HG02610 (cell line): Measurements from ENCODE around the gene DELE1.

Experiments
- ATAC-seq: cut with Tn5 transposase; IDR thresholded peaks from one replicate; pipeline ENCODE4 v1.9.1; 2021; ENCODE audit warnings: mild to moderate bottlenecking, moderate library complexity; ENCODE audit not compliant: unreplicated experiment

The DELE1 gene

DNA sequence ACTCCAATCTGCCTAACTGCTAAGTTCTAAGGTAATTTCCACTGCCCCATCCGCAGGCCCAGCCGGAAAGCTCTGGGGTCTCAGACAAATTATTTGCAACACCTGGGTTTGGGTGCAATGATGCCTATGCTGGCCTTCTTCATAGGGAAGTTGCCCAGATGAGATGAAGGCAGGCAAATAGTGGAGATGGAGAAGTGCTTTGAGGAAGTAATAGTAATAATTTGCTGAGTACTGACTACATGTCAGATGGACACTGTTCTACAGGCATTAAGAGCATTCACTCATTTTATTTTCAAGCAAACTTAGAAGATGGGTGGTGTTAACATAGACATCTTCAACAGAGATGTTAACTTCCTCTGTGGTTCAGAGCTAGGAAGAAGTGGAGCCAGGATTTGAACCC is 30.5 kb downstream of the DELE1 start:
- no peak for ATAC-seq

DNA sequence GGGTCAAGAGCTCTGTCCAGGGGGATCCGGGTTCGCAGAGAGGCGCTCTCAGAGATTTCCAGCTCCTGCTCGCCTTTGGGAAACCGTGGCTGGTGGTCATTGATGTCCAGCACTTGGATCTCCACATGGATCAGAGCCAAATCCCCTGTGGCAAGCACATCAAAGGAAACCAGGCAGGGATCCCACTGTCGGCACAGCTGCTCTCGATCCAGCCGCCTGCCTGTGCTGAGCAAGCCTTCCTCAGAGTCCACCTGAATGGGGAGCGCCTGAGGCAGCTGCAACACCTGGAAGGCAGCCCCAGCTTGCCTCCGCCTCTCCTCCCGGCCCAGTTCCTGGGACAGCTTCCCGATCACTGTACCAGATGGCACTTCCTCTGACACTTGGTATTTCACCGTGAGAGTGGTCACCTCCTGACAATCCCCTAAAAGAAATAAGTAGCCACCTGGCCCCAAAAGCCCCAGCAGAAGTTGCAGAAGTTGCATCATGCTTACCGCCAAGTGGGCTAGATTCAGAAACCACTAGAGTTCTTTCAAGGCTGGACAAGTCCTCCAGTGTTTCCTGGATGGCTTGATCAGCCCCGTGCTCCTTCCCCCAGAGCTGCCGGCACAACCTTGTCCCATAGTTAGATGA is 33.8 kb downstream of the DELE1 start:
- ATAC-seq, result no peak

DNA sequence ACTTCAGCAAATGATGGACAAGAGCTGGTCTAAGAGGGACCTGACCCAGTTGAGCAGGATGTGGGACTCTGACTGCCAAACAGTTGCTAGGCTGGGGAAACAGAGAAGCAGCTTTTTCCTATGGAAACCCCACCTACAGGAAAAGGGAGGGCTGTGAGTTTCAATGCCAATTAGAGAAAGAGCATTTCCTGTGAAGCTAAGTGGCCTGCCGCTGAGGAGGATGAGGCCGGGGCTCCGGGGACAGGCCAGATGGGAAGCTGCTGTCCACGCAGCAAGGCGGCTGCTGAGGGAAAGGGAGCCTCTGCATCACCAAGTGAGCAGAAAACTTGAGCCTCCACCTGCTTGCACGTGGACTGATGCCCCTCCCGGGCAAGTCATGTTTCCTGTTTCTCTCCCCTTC is 34.4 kb downstream of the DELE1 start, which contains the start of gene PCDH12:
PCDH12 (minus strand) TSS at position 90 of the 400 bp plus-strand sequence. CDS start 351 bp downstream, outside the sequence.
- no peak for ATAC-seq

DNA sequence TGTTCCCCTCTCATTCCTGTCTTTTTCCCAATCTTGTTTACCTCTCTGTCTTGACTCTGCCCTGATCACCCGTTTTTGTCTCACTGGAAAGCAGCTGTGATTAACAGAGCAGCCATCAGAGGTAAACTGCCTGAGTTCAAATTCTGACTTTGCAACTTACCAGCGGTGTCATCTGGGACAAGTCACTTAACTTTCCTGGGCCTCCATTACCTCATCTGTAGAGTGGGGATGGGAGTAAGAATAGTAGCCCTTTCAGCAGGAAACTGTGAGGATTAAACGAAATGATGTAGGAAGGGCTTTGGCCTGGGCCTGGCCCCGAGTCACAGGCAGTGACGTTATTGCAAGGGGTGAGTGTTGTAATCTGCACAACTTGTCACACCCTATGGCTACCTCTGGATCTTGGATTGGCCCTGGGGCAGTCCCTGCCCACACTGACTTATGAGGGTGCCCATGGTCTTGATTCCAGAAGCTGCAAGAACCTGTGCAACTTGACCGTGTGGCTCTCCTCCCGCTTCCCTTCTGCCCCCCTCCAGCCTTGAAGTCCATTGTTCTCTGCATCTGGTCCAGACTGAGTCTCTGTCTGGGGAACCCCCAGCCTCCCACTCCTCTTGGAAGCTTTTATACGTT is 35.0 kb downstream of the DELE1 start:
- ATAC-seq, result no peak

DNA sequence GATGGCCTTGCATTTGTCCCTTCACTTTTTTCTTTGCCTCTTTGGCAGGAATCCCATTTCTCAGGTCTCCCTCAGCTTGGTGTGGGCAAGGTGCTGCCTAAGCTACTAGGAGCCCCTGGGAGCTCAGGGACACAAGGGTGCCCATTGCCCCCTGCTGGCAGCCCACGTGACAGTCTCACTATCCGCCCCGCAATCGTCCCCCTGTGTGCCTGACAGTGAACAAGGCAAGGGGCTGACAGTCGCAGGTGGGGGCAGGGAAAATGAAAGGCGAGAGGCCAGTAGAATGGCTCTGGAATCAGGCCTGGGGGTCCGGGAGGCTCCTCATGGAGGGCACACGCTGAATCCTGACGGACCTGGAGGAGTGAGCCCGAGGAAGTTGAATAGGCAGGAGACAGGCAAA is 36.3 kb downstream of the DELE1 start:
- ATAC-seq, result no peak

DNA sequence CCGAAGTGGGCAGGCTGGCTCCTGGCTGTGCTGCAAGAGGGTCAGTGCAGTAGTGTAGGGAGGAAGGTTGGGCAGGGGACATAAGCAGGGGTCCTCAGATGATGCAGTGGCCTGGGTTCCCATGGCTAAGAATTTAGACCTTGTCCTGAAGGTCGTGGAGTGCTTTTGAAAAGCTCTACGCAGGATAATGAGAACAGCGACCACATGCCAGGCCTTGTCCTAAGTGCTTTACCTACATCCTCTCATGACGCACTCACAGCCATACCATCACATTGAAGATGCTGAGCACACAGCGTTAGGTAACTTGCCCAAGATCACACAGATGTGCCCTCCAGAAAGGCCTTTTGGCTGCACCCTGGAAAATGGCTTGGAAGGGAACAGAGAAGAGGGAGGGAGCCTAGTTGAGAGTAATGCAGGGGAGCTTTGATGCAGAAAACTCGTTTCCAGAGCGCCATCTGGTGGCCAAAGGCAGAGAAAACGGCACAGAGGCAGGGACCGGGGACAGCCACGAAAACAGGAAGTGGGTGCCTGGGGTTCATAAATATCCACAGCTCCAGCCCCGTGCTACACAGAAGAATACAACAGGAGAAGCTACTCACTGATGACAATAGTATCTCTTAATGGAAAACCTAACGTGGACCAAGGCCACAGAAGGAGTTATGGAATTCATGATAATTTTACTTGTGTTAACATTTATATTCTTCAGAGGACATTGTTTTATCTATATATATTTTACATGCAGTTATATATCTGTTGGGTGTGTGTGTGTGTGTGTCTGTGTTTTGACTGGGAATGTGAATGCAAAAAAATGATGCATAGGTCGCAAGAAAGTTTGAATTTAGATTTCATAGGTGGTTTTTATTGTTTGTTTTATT is 37.0 kb downstream of the DELE1 start:
- peak; percentile 91 for ATAC-seq

DNA sequence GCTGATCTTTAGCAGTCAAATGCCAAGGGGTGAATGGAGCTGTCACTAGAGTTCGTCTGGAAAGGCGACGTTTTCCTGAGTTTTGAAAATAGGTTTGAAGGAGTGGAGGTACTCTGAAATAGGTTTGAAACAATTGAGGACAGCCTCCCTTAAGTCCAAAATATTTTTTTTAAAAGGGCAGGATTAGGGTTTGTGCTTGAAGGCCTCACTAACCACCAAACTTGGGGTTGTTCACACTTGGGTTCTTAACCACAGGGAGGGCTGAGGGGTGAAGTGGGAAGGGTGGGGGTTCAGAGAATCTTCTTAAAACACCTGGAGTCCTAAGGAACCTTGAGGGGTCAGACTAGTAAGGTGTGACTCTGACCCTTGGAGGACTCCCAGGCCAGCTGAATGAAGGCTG is 37.8 kb downstream of the DELE1 start:
- no peak for ATAC-seq

DNA sequence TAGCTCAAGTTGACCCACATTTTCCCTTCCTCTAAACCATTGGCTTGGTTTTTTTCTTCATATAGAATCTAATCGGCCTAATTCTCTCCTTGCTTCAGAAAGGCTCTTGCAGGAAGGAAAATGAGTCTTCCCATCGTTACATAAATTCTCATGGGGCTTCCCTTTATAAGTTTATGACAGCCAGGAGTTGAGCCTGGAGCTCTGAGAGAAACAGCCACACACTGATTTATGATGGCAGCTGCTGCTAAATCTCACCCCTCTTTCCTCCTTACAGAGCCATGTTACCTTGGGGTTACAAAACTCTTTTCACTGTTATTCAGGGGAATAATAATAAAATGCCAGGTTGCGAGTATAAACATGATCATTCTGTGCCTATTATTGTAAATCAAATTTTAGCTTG is 40.0 kb downstream of the DELE1 start:
- no peak for ATAC-seq

DNA sequence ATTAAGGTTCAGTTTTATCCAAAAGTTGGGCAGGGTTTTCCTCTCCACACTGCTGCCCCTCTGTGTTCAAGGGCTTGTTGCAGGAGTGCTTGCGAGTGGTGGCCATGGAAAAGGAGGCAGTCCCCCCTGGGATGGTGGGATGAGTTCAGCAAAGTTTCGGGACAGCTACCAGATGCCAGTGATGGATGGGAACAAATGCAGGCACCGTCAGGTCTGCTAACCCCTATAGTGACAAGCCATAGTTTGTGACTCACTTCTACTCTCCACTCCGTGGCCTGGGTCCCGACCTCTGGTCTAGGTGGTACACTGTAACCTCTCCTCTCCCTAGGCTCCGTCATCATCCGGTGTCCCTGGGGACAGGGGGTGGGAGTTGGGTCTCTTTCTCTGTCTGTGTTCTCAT is 41.4 kb downstream of the DELE1 start:
- ATAC-seq, result no peak

DNA sequence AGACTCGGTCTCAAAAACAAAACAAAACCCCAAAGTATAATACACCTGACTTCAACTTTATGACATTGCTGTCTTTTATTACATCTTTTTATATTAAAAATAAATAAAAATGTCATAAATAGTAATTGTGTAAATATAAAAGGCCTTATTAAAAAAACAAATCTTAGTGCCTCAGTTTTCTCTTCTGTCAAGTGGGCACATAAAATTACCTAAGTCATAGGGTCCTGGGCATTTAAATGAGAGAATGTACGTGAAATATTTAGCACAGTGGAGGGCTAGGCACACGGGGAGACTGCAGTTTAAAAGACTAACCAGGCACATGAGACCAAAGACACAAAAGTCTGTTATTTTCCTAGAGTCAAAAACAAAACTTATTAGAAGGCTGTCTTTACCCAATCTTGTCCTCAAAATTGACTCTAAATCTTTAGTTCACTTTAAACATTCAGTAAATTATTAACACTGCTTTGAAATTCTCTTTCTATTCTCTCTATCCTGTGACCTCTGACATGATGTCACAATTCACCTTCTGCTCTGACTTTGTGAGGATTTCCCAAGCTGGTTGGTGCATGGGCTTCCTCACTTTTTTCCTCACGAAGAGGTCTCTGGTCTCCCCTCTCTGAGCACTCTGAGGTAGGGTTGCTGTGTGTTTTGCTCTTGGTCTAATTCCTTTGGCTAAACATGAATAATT is 42.7 kb downstream of the DELE1 start:
- ATAC-seq, result no peak

DNA sequence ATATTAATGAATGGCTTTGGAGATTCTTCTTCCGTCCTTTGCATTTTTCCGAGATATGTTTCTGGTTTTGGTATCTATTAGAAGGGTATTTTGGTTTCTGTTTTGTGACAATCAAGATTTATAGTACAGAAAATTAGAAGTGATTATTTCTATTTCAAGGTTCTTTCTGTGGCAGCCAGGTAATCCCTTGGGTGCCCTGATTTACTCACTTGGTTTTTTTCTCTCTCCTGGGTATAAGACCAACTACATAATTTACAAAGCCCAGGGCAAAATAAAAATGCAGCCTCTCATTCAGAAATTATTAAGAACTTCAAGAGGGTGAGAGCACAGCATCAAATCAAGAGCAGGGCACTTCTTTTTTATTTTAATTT is 43.3 kb downstream of the DELE1 start:
- no peak for ATAC-seq

DNA sequence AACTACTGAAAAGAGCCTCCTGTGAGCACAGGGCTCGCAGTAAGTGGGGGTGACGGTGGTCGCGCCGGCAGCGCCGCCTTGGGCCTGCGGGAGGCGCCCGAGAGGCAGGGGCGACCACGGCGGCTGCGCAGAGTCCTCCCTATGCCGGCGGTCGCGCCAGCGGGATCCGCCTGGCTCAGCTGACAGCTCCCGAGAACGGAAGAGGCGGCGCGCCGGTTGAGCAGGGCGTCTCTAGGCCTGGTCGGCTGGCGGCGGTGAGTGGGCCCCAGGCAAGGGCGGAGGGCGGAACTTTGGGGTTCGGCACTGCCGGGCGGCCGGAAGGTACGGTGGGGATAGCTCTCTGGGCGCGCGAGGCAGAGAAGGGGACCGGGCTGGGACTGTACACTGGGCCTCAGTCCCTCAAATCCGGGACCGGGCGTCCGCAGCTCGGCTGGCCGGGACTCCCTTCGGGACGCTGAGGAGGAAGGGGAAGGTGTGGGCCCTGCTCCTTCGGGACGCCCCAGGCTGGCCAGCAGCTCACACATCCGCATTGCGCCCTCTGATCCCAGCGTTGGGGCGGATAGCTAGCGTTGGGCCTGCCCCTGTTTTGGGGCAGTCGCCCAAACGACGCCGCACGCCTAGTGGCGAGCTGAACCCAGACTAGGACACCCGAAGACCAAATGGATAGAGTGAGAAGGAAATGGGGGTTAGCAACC is 45.4 kb downstream of the DELE1 start, which contains the start of gene RNF14:
RNF14 (plus strand) TSS at position 192 of the 695 bp plus-strand sequence. CDS start 4,484 bp downstream, outside the sequence.
- ATAC-seq, result peak; percentile 94

DNA sequence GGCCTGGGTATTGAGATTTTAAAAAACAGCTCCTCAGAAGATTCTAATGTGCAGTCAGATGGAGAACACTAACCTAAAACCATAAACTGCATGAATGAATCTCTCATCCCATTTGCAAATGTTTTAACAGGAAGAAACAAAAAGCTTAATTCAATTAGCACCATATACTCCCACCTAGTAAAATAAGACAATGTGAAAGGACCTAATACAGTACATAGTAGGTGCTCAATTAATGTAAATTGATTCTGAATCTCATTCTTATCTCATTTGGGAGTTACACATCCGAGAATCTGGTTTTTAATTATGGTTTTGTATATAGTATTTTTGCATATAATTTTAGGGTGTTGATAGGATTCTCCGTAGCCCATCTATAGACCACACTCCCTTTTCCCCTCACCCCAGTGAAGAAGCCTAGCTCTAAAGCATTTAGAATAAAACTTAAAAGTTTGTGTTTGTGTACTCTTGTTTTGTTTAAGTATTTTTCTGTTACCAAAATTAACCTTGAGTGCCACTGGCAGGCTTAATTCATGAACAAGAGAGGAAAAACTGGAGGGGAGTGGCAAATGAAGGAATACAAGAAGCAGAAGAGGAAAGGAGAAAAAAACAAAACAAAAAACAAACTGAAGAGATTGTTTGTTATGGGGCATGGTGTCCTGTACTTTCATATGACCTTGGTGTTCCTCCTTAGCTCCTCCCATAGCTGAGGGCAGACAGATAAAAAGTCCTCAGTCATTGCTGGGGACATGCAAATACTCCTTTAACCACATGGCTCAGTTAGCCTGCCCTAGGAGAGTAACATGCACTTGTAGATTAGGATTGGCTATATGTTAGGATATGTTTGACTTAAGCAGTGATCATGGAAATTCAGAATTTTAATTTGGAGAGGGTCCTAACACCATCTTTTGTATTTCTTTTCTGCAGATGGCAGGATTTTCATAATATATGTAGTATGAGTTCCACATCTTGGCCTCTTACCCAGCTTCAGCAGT is 46.4 kb downstream of the DELE1 start:
- peak; percentile 58 for ATAC-seq

DNA sequence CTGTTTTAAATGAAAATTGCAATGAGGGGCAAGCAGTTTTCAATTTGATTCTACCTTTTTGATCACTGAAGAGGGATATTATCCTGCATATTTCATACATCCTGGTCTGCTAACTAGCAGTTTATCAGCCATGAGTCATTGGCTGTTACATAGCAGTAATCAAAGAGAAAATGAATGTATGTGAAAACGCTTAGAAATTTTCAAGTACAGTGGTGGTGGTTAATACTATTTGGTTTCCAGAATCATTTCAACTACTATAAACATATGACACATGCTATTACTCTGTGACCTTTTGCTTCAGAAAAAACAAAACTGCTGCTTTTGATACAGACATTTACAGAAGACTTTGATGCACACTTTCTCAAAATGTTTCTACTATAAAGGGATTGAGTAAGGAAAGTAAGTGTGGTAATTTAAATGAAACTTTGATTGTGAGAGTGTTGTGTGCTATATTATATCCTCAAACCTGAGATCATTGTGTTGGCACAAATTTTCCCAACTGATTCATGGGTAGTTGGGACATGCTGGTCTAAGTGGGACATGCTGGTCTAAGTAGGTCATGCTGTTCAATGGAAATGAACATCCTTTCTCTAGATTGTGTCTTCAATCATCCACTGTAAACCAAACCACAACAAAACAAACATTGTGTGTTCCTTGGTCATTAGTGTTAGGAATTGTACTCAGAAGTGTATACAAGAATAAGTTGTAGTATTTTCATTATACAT is 50.4 kb downstream of the DELE1 start:
- no peak for ATAC-seq

DNA sequence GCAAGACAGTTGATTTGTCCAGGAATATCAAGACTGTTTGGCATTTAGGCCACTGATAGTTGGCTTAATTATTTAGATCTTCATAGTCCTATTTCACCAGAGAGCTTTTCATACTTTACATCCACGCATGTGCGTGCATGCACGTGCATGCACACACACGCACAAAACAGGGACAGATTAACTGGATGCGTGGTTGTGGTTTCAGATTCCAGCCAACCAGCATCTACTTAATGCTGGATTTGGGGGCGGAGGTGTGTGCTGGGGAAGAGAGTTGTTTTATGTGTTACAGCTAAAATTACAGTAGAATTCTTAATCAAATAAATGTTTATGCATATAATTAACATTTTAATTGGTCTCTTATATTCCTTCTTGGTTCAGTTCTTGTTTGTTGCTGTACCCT is 52.5 kb downstream of the DELE1 start:
- ATAC-seq, result no peak

DNA sequence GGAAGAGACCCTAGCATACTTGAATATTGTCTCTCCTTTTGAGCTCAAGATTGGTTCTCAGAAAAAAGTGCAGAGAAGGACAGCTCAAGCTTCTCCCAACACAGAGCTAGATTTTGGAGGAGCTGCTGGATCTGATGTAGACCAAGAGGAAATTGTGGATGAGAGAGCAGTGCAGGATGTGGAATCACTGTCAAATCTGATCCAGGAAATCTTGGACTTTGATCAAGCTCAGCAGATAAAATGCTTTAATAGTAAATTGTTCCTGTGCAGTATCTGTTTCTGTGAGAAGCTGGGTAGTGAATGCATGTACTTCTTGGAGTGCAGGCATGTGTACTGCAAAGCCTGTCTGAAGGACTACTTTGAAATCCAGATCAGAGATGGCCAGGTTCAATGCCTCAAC is 54.7 kb downstream of the DELE1 start:
- ATAC-seq, result no peak

DNA sequence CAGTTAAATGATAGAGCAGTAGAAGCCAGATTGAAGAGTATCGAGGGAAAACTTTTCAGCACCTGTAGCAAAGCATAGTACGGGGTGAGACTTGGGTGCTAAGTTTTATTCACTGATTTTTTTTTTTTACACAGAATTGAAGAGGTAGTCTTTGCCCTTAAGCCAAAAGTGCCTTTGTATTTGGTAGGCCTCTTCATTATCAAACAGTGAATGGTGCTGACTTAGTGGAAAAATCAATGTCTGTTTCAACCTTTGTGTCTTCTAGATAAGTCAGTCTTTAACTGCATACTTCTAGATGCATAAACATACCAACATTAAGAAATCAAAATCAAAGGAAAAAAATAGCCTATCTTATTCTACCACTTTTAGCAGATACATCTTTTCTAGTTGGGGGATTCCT is 59.0 kb downstream of the DELE1 start:
- ATAC-seq, result no peak

DNA sequence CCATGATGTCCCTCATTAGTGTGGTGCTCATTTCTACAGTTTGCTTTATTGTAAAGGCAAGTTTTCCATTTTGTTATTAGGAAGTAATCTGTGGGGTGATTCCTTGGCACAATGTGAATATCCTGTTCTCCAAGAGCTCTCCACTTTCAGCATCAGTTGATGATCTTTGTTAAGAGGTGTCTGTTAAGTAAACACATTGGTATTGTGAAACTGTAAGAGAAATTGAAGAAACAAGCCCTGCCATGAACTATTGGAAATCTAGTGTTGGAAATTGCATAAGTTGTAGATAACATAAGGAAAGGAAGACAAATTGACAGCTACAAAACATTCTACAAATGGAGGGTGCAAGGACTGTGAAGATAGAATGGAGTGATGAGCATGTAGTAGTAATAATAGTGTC is 62.4 kb downstream of the DELE1 start:
- no peak for ATAC-seq

DNA sequence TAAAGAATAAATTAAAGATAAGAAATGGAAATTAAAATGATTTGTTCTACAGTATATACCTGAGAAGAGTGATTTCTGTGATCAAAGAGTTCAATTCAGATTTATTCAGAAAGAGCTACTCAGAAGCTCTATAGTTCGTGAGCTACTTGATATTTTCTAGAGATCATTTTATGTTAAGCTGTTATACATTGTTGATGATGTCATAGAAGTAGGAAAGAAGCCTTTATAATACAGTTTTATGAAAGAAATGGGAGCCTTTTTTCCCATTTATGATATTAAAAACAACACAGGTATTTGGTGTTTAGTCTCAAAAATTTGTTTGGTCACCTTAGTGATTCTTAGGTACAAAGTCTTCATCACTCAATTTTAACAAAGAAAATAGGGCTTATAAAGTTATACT is 66.0 kb downstream of the DELE1 start:
- no peak for ATAC-seq
